Hepatocyte (in vitro differentiated cells): Measurements from ENCODE around the gene ERGIC1. TPM values are rescaled to one million over a fixed set of nuclear protein-coding genes. Genes with fewer than 3 reads are reported as not detected.

Source experiments
- DNase-seq: peaks from one replicate; pipeline ENCODE4 v3.0.0-alpha.2; 2016; ENCODE audit warnings: low spot score
- H2AFZ ChIP-seq: fragments of 200-600 bp; sonication (generic); 2 replicates; pipeline ENCODE4 v1.6.0; 2016; ENCODE audit warnings: antibody characterized with exemption, mild to moderate bottlenecking
- H3K27ac ChIP-seq: fragments of 200-600 bp; sonication (generic); 2 replicates; pipeline ENCODE4 v1.5.1; 2016; ENCODE audit warnings: mild to moderate bottlenecking
- H3K27me3 ChIP-seq: fragments of 200-600 bp; sonication (generic); 2 replicates; pipeline ENCODE4 v1.6.1; 2016
- H3K36me3 ChIP-seq: fragments of 200-600 bp; sonication (generic); replicated peaks from 2 replicates; pipeline ENCODE4 v1.5.1; 2016; ENCODE audit warnings: low read depth; ENCODE audit not compliant: insufficient read depth
- H3K4me1 ChIP-seq: fragments of 200-600 bp; sonication (generic); 2 replicates; pipeline ENCODE4 v1.5.1; 2016; ENCODE audit warnings: mild to moderate bottlenecking, moderate library complexity; ENCODE audit not compliant: insufficient read depth
- H3K4me2 ChIP-seq: fragments of 200-600 bp; sonication (generic); 2 replicates; pipeline ENCODE4 v1.6.0; 2016
- H3K4me3 ChIP-seq: fragments of 200-600 bp; sonication (generic); 2 replicates; pipeline ENCODE4 v1.5.1; 2016; ENCODE audit warnings: mild to moderate bottlenecking
- H3K79me2 ChIP-seq: fragments of 200-600 bp; sonication (generic); 2 replicates; pipeline ENCODE4 v1.6.0; 2017; ENCODE audit warnings: mild to moderate bottlenecking
- H3K9me2 ChIP-seq: fragments of 200-600 bp; sonication (generic); replicated peaks from 2 replicates; pipeline ENCODE4 v1.6.0; 2017; ENCODE audit warnings: mild to moderate bottlenecking; ENCODE audit not compliant: insufficient read depth
- H3K9me3 ChIP-seq: fragments of 200-600 bp; sonication (generic); 2 replicates; pipeline ENCODE4 v1.5.1; 2016; ENCODE audit warnings: low read depth, mild to moderate bottlenecking
- H4K20me1 ChIP-seq: fragments of 200-600 bp; sonication (generic); 2 replicates; pipeline ENCODE4 v1.6.0; 2016; ENCODE audit warnings: mild to moderate bottlenecking; ENCODE audit not compliant: insufficient read depth, poor library complexity, severe bottlenecking
- CTCF ChIP-seq: fragments of 200-600 bp; sonication (generic); IDR thresholded peaks from 2 replicates; pipeline ENCODE4 v1.5.1; 2016; ENCODE audit warnings: antibody characterized with exemption, mild to moderate bottlenecking; ENCODE audit not compliant: poor library complexity
- EZH2 ChIP-seq: fragments of 200-600 bp; sonication (generic); IDR thresholded peaks from 2 replicates; pipeline ENCODE4 v1.6.1; 2016; ENCODE audit warnings: antibody characterized with exemption, mild to moderate bottlenecking, borderline replicate concordance
- EZH2phosphoT487 ChIP-seq: fragments of 200-600 bp; sonication (generic); IDR thresholded peaks from one replicate; pipeline ENCODE4 v1.6.1; 2018; ENCODE audit warnings: antibody characterized with exemption, mild to moderate bottlenecking, low read depth, moderate library complexity; ENCODE audit not compliant: unreplicated experiment, severe bottlenecking
- WGBS: methylation state at CpG from one replicate; pipeline ENCODE4 v1.1.6; 2016; ENCODE audit warnings: low lambda C conversion rate; ENCODE audit errors: missing lambda C conversion rate; 5-methylcytosine and 5-hydroxymethylcytosine counted together
- polyA plus RNA-seq: library from polyadenylated mRNA; unstranded; fragments of >200 nt; fragmentation: Nextera tagmentation; extraction: Ambion mirVana; gene quantifications from 2 replicates; pipeline ENCODE4 v1.2.1, GENCODE V29; 2016
- total RNA-seq: library from RNA; depleted of rRNA; stranded (reverse); fragments of >200 nt; gene quantifications from 2 replicates; pipeline ENCODE4 v1.2.3, GENCODE V29; 2014

ERGIC1 gene
- total and polyA plus RNA-seq, 2 experiments from 2014 or later = 39.1 to 107 TPM

DNA sequence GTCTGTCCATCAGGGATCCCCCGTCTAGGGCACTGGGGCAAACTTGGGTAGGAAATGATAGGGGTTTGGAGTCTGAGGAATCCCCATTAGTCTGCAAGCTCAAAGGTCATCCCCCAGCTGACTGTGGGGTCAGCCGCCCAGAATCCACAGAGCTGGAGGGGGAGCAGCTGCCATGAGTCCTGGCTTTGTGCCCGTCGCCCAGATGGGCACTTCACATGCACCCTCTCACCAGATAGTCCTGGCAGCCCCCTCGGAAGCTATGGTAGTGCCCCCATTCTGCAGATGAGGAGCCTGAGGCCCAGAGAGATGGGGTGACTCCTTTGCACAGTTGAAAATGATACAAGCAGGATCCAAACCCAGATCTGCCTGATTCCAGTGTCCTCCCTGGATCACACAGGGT, 89.5 kb downstream of the ERGIC1 start:
- Histone ChIP-seq H3K9me2 (no peaks in the 10 kb centered on the region), H3K4me1 (no peaks in the 10 kb centered on the region), H3K27ac (no peak overlapping the region), H3K9me3 (no peaks in the 10 kb centered on the region), H3K36me3 (no peaks in the 10 kb centered on the region), H3K27me3 (no peaks in the 10 kb centered on the region), H3K79me2 (no peaks in the 10 kb centered on the region), H2AFZ (no peak overlapping the region), H4K20me1 (no peaks in the 10 kb centered on the region), H3K4me3 (no peak overlapping the region), H3K4me2 (no peak overlapping the region)
- TF ChIP-seq CTCF = no peak
- TF ChIP-seq EZH2 = no peak
- TF ChIP-seq EZH2phosphoT487 = no peak
- WGBS = 92% methylated on average over 5 of the region's 5 CpGs
- no peak for DNase-seq

DNA sequence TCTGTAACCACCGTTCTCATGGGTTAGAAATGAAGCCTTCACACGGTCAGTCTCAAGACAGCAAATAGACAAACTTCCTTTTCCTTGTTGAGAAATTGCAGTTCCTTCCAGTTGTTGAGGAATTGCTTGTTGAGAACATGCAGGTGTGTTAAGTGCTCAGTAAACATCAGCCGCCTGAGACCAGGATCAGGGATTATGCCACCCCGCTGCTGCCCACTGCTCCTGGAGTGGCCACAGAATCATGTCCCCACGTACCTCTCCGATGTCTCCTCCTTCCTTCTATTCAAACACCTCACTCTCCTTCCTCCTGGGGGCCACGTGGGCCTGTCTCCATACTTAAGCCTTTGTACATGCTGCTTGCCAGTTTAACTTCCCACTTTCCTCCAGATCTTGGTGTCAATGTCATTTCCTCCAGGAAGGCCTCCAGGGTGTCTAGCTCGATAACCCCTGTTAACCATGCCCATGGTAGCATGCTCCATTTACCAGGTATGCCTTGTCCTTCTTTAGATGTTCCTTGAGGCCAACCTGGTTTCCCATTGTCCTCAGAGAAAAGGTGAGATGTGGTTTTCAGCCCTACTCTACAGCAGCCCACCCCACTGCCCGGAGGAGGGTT, 91.4 kb downstream of the ERGIC1 start:
- H3K9me2 ChIP-seq = no peaks in the 10 kb centered on the region
- no peak overlapping the region for H3K27ac ChIP-seq
- no peak overlapping the region for H2AFZ ChIP-seq
- WGBS = 77% methylated on average over 9 of the region's 9 CpGs
- no peaks in the 10 kb centered on the region for H3K79me2 ChIP-seq
- H3K4me1 ChIP-seq = no peaks in the 10 kb centered on the region
- H3K27me3 ChIP-seq = no peaks in the 10 kb centered on the region
- no peaks in the 10 kb centered on the region for H3K36me3 ChIP-seq
- DNase-seq = no peak
- no peaks in the 10 kb centered on the region for H4K20me1 ChIP-seq
- no peak overlapping the region for H3K4me3 ChIP-seq
- TF ChIP-seq CTCF = no peak
- H3K9me3 ChIP-seq = no peaks in the 10 kb centered on the region
- no peak overlapping the region for H3K4me2 ChIP-seq

- no peak overlapping the region for H3K4me2 ChIP-seq
- TF ChIP-seq EZH2phosphoT487 = no peak
- TF ChIP-seq EZH2 = no peak
- TF ChIP-seq CTCF = no peak
- no peak overlapping the region for H3K27ac ChIP-seq
Measured at GRCh38 chr5:172926008-172926523, 92.0 kb downstream of the ERGIC1 start.

More at GRCh38 chr5:172926008-172926523, 92.0 kb downstream of the ERGIC1 start:
- Histone ChIP-seq H3K36me3 (no peaks in the 10 kb centered on the region), H3K9me3 (no peaks in the 10 kb centered on the region), H2AFZ (no peak overlapping the region), H3K4me1 (no peaks in the 10 kb centered on the region), H3K27me3 (no peaks in the 10 kb centered on the region), H3K4me3 (no peak overlapping the region), H3K79me2 (no peaks in the 10 kb centered on the region), H4K20me1 (no peaks in the 10 kb centered on the region), H3K9me2 (no peaks in the 10 kb centered on the region)
- DNase-seq = no peak
- WGBS = 100% methylated on average over 2 of the region's 2 CpGs
